ENCODE data around the gene FATE1.

DNA sequence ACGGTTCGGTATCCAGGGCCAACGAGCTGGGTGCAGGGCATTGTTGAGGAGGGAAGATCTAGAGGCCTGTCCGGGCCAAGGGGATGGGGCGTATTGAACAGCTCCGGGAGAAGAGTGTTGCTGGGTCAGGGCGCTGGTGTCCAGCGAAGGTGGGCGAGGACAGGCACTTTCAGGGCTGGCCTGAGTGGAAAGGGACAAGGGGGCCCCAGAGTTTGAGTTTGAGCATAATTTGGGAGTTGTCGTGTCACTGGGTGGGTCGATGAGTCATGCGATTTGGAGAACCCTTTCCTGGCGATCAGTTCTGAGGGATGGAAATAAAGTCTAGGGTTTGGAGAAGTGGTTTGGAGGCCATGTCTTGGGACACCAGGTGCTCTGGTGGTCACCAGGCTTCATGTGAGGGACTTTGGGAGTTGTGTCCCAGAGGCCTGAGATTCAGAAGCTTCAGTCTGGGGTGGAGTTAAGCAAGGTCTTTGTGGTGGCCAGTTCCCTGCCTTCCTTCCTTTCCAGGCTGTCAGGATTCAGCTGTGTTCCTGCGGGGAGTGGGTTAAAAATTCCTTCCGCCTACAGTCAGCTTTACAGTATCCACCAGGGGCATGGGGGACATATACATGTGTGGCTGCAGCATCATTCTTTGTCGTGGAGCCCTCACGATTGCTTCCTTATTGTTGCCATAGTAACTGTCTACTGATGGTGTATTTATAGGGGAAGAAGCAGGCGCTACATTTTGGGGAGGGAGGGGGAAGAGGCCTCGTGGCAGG lies 20.1 kb upstream of the FATE1 start:
- TF ChIP-seq POLR2A (IDR thresholded peaks at IDR 0.05; ENCODE audit: low read depth, low read length) (no peak), POLR2AphosphoS5 (IDR thresholded peaks at IDR 0.05; ENCODE audit: low read depth, low read length) (no peak)
